ENCODE measurements around the gene IGSF6.

DNA sequence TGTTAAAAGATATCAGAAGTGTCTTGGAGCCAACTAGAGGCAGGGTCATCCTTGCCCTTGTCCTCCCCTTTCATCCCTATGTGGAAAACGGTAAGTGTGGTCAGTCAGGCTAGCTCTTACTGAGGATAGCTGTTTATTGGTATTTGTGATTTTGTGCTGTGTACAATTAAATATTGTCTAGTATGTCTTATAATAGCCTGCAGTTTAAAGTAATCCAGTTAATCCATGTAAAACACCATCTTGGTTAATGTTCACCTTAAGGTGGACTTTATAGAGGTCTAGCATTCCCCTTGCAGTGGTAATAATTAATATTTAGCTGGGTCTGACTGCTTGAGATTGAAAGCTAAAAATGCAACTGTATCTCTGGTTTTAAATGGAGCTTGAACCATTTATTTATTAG is 27.4 kb downstream of the IGSF6 start:
- TF ChIP-seq, protein P1, sequence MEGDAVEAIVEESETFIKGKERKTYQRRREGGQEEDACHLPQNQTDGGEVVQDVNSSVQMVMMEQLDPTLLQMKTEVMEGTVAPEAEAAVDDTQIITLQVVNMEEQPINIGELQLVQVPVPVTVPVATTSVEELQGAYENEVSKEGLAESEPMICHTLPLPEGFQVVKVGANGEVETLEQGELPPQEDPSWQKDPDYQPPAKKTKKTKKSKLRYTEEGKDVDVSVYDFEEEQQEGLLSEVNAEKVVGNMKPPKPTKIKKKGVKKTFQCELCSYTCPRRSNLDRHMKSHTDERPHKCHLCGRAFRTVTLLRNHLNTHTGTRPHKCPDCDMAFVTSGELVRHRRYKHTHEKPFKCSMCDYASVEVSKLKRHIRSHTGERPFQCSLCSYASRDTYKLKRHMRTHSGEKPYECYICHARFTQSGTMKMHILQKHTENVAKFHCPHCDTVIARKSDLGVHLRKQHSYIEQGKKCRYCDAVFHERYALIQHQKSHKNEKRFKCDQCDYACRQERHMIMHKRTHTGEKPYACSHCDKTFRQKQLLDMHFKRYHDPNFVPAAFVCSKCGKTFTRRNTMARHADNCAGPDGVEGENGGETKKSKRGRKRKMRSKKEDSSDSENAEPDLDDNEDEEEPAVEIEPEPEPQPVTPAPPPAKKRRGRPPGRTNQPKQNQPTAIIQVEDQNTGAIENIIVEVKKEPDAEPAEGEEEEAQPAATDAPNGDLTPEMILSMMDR (IDR thresholded peaks at IDR 0.05), result no peak
- no peak for TF ChIP-seq POLR2A (IDR thresholded peaks at IDR 0.05)
